ENCODE data around the gene WDR48. TPM values are rescaled to one million over a fixed set of nuclear protein-coding genes. Genes with fewer than 3 reads are reported as not detected.

The WDR48 gene
- total RNA-seq, 1 experiment from 2014 or later = 34.1 TPM

DNA sequence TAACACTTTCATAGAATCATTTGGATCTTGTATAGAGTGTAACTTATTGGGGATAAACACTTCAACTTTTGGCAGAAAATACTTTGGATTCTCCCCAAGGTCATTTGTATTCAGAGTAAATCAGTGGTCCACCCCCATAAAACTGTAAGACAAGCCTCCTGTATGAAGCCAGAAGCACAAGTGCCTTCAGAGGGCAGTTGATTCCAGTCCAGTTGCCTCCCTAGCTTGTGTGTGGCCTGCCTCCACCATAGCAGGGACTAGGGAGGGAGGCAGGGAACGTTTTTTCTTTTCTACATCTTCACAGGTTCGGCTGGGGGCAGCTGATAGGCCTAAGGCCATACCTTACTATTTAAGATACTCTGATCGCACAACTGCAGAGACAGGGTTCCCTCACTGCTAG lies 44.0 kb downstream of the WDR48 start:
- TF ChIP-seq, protein P1, sequence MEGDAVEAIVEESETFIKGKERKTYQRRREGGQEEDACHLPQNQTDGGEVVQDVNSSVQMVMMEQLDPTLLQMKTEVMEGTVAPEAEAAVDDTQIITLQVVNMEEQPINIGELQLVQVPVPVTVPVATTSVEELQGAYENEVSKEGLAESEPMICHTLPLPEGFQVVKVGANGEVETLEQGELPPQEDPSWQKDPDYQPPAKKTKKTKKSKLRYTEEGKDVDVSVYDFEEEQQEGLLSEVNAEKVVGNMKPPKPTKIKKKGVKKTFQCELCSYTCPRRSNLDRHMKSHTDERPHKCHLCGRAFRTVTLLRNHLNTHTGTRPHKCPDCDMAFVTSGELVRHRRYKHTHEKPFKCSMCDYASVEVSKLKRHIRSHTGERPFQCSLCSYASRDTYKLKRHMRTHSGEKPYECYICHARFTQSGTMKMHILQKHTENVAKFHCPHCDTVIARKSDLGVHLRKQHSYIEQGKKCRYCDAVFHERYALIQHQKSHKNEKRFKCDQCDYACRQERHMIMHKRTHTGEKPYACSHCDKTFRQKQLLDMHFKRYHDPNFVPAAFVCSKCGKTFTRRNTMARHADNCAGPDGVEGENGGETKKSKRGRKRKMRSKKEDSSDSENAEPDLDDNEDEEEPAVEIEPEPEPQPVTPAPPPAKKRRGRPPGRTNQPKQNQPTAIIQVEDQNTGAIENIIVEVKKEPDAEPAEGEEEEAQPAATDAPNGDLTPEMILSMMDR (IDR thresholded peaks at IDR 0.05; ENCODE audit: unreplicated experiment) = no peak
- Mint-ChIP-seq H3K4me3 (ENCODE audit: low read depth, unreplicated experiment) (no peak overlapping the region), H3K4me1 (ENCODE audit: low read depth, unreplicated experiment) (peaks cover 17% of the 10 kb centered on the region), H3K27me3 (ENCODE audit: unreplicated experiment) (no peaks in the 10 kb centered on the region), H3K27ac (ENCODE audit: unreplicated experiment) (no peak overlapping the region), H3K9me3 (ENCODE audit: low read depth, unreplicated experiment) (no peaks in the 10 kb centered on the region), H3K36me3 (ENCODE audit: insufficient read depth, unreplicated experiment) (peaks cover 19% of the 10 kb centered on the region)
- CTCF ChIA-PET = interaction anchor here (0.5 kb wide), 1 partner anchor 20 kb away, joined by 3 read pairs; no protein-coding TSS in a partner anchor
- DNase-seq = no peak
- intact Hi-C loops (cut with micrococcal nuclease; ENCODE audit: unreplicated experiment) = no loop called here
- BruUV-seq (replicated peaks) = no TSS peak

- Mint-ChIP-seq H3K27ac (ENCODE audit: unreplicated experiment) (no peak overlapping the region), H3K36me3 (ENCODE audit: insufficient read depth, unreplicated experiment) (peaks cover 27% of the 10 kb centered on the region), H3K27me3 (ENCODE audit: unreplicated experiment) (no peaks in the 10 kb centered on the region), H3K4me1 (ENCODE audit: low read depth, unreplicated experiment) (peaks cover 17% of the 10 kb centered on the region), H3K9me3 (ENCODE audit: low read depth, unreplicated experiment) (no peaks in the 10 kb centered on the region), H3K4me3 (ENCODE audit: low read depth, unreplicated experiment) (no peak overlapping the region)
- intact Hi-C loops (cut with micrococcal nuclease; ENCODE audit: unreplicated experiment) = no loop called here
- CTCF ChIA-PET = interaction anchor here (0.7 to 1.7 kb wide), 5 partner anchors 11 to 195 kb away, joined by 3 to 11 read pairs (median 3); partner anchors contain the start of genes GORASP1 and TTC21A
- TF ChIP-seq, protein P1 (IDR thresholded peaks at IDR 0.05; ENCODE audit: unreplicated experiment) = no peak
- BruUV-seq (replicated peaks) = TSS peak; percentile 18
- DNase-seq = peak; percentile 59
Measured at GRCh38 chr3:39096775-39097174, 45.0 kb downstream of the WDR48 start.

DNA sequence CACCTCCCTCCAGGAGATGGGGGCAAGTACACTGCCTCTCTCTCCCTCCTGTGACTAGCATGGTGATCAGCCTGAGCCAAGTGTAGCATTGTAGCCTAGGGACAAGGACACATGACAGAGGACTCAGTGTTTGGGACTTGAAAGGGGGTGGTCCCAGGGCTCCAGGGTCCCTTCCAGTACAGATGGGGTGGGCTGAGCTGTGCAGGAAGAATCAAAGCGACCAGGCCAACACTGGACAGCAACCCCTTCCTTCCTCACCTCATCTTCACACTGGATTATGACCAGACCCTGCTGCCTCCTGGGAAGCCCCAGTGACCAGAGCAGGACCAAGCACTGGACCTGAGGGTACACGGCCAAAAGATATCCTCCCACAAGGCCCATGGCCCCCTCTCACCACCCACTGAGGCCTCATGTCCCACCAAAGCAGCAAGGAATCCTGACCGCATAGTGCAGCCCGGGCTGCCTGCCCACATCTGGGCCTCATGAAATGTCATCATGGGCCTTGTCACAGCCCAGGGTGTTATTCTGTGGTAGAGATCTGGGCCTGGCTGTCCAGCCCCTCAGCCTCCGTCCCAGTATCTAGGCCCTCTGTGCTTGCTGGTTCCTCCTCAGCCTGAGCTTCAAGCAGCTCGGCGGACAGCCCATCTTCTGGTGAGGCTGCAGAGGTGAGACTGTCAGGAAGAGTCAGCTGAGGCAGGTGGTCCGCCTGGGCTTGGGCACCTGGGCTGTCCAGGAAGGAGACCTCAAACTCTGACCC lies 46.1 kb downstream of the WDR48 start:
- TF ChIP-seq, protein P1 (IDR thresholded peaks at IDR 0.05; ENCODE audit: unreplicated experiment) = no peak

DNA sequence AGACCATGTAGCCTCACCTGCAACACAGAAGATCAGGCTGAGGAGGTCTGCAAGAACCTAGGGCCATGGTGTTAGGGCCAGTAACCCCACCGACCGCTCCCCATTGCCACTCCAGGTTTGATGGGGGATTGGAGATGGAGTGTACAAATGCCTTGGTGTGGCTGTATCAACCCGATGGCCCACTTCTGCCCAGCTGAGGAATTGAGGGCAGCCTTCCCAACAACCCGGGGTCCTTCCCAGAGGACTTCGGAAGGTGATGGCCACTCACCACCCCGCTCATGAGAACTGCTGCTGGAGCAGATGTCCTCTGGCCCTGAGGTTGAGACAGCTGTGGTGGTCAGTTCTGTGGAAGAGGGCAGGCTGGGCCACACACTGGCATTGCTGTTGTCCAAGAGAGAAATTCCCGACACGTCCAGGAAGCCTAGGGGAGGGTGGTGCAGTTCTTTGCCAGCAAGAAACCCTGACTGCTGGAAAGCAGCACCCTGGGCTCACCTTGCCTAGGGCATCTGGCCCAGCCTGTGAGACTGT lies 46.7 kb downstream of the WDR48 start:
- no peaks in the 10 kb centered on the region for H3K27me3 Mint-ChIP-seq (ENCODE audit: unreplicated experiment)
- peaks cover 31% of the 10 kb centered on the region for H3K4me1 Mint-ChIP-seq (ENCODE audit: low read depth, unreplicated experiment)
- DNase-seq = no peak
- CTCF ChIA-PET = no interaction called here
- no TSS peak for BruUV-seq (replicated peaks)
- TF ChIP-seq, protein P1 (IDR thresholded peaks at IDR 0.05; ENCODE audit: unreplicated experiment) = no peak
- H3K27ac Mint-ChIP-seq (ENCODE audit: unreplicated experiment) = no peak overlapping the region
- H3K9me3 Mint-ChIP-seq (ENCODE audit: low read depth, unreplicated experiment) = no peaks in the 10 kb centered on the region
- intact Hi-C loops (cut with micrococcal nuclease; ENCODE audit: unreplicated experiment) = no loop called here
- peaks cover 31% of the 10 kb centered on the region for H3K36me3 Mint-ChIP-seq (ENCODE audit: insufficient read depth, unreplicated experiment)
- no peak overlapping the region for H3K4me3 Mint-ChIP-seq (ENCODE audit: low read depth, unreplicated experiment)

More for the DNA sequence above, 46.1 kb downstream of the WDR48 start:
- no peaks in the 10 kb centered on the region for H3K27me3 Mint-ChIP-seq (ENCODE audit: unreplicated experiment)
- no TSS peak for BruUV-seq (replicated peaks)
- H3K36me3 Mint-ChIP-seq (ENCODE audit: insufficient read depth, unreplicated experiment) = peaks cover 31% of the 10 kb centered on the region
- H3K4me3 Mint-ChIP-seq (ENCODE audit: low read depth, unreplicated experiment) = no peak overlapping the region
- intact Hi-C loops (cut with micrococcal nuclease; ENCODE audit: unreplicated experiment) = no loop called here
- CTCF ChIA-PET = interaction anchor here (1.0 to 1.7 kb wide), 2 partner anchors 10 to 190 kb away, joined by 3 to 11 read pairs; partner anchors contain the start of genes GORASP1 and TTC21A
- no peak overlapping the region for H3K27ac Mint-ChIP-seq (ENCODE audit: unreplicated experiment)
- no peaks in the 10 kb centered on the region for H3K9me3 Mint-ChIP-seq (ENCODE audit: low read depth, unreplicated experiment)
- peaks cover 26% of the 10 kb centered on the region for H3K4me1 Mint-ChIP-seq (ENCODE audit: low read depth, unreplicated experiment)
- no peak for DNase-seq

Data from Calu3 (cell line).